GM04504 (cell line): ENCODE measurements around the gene FBXW2.
A peak's percentile ranks its signal among the peaks of the same experiment; 100 is the strongest.

Source experiments
- DNase-seq: peaks from one replicate; pipeline ENCODE4 v3.0.0-alpha.2; 2012; ENCODE audit warnings: low read depth

FBXW2 gene

DNA sequence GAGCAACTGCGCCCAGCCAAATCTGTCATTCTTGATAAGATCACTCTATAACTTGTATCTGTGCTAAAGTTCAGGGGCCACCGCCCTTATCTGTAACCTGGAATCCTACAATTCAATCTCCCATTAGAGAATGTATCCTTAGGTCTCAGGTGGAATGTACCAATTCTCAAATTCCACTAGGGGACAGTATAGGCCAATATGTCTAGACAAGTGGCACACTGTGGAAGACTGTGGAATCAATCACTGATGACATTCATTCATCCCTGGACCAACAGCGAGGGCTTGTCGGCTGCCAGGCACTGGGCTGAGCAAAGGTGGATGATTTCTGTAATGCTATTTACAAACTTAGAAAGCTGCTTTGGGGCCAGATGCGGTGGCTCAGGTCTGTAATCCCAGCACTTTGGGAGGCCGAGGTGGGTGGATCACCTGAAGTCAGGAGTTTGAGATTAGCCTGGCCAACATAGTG lies 50.2 kb downstream of the FBXW2 start:
- no peak for DNase-seq

DNA sequence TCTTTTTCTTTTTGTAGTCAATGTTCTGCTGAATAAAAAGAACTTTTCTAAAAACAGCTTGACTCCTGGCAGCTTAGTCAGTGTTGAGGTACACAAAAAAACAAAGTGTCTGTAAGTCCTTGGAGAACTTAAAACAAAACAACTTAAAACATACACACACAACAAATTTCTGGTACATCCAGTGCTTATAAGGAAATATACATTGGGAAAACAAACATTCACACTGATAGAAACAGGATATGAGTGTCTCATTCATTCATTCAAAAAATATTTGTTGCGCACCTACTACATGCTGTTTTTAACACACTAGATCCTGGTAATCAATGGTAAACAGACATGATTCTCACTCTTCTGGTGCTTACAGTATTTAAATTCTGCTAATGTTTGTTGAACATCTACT lies 51.5 kb downstream of the FBXW2 start:
- DNase-seq, result no peak

DNA sequence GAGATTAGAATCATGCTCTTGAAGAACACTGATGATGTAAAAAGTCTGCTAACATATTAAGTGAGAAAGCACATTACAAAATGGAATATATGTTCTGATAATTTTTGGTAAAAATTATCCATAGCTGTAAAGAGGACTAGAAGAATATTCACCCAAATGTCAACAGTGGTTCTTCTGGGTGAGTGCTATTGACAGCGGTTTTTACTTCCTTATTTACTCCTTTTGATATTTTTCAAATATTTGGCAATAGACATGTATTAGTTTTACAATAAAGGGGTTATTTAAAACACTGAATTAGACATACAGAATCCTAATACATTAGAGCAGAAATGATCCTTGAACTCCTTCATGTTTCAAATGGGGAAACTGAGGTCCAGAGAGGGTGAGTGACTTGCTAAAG lies 52.0 kb downstream of the FBXW2 start:
- DNase-seq, result no peak

DNA sequence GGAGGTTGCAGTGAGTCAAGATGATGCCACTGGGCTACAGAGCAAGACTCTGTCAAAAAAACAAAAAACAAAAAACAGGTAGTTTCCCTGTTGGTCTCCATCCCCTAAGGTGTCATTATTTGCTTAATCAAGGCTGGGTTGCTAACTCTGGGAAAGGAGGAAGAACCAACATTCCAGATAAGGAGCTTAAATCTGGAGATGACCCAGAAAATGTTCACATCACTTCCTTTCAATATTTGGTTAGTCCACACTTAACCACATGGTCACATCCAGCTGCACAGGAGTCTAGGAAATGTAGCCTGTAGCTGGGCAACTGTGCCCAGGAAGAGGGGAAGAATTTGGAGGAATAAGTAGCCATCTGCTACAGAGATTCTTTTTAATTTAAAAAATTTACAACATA lies 53.1 kb downstream of the FBXW2 start:
- no peak for DNase-seq

DNA sequence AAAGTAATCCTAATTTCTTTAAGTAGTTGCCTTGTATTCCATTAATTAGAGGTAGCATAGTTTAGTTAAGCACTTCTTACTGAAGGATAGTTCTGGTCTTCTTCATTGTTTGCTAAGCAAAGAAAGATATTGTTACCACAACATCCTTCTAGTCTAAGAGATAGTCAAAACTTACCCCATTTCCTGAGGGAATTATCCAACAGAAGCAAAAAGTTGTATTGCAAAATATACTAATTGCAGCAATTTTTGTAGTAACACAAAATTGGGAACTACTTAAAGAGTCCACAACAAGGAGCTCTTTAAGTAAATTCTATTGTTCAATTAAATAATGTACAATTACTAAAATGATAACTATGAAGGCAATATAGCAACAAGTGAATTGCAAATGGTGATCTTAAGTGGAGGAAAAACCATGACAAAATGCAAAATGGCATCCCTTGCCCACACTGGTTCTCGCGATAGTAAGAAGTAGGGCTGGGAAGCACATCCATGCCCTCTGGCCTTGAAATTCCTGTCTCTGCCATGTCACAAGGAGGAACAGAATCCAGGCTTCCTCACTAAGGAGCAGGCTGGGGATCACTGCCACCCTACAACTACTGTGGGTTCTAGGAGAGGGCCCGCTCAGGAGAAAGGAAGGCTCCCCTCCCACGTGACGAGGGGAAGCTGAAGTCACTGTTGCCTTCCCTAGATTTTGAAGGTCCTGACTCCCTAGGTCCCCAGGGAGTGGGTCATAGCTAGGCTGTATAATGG lies 55.6 kb downstream of the FBXW2 start:
- DNase-seq, result no peak

DNA sequence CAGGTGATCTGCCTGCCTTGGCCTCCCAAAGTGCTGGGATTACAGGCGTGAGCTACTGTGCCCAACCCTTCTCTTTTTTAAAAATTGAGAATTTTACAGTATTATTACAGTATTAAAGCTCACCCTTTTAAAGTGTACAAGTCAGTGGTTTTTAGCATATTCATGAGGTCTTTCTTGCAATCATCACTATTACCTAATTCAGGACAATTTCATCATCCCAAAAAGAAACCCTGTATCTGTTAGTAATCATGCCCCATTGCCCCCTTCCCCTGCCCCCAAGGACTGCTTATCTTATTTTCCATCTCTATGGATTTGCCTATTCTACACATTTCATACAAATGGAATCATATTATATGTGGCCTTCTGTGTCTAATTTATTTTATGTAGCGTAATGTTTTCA lies 56.3 kb downstream of the FBXW2 start:
- no peak for DNase-seq

DNA sequence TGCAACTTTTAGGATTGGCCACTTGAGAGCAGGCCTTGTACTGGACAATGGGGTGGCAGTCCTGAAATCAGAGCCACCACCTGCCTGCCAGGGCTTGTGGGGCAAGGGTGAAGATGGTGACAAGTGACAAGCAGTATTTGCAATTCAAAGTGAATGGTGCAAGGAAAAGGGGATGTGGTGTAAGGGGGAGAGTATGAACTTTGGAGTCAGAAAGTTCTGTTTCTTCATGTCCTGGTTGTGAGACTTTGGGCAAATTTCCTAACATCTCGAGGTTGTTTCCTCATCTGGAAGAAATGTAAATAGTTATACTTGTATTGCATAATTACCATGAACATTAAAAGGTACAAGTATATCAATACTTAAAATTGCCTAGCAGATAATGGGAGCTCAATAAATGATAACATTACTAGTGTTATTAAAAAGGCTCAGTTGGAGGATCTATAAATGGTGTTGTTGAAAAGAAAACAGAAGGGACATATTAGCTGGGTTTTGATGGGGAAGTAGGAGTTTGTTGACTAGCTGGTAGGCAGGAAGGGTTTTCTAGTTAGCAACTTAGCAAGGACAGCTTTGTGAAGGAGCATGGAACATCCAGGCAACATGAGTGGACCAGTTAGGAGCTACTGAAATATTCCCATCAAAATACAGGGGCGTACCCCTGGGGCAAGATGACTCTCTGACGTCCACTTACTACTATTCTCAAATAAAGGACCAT lies 57.6 kb downstream of the FBXW2 start:
- DNase-seq, result no peak

DNA sequence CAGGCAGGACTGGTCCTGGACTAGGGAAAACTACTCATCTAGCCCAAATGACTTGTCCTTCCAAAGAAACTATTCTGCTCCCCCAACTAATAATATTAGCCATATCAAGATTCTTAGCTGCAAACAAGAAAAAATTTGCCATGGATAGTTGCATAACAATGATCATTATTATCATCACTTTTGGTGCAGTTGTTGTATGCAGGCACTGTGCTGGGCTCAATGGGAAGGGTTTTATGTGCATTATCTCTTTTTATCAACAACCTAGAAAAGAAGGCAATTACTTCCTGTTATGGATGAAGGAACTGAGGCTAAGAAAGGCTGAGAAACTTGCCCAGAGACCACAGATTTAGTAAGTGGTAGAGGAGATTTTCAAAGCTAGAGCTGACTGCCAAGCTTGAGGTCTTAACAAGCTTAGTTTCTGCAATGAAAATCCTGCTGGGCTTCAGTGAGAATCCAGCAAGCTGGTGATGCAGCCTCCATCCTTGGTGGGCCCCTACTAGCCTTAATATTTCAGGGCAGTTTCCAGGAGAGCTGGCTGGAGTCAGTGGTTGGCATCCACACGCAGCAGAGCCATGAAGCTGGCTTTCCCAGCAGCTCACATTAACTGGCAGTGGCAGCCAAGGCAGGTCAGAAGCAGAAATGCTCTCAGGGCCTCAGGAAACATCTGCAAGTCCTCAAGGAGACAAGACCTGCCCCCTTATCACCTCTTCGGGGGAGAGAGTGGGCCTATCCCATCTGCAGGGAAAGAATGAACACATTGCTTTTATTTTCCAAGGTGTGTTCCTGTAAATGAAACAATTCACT lies 58.4 kb downstream of the FBXW2 start:
- DNase-seq, result no peak

DNA sequence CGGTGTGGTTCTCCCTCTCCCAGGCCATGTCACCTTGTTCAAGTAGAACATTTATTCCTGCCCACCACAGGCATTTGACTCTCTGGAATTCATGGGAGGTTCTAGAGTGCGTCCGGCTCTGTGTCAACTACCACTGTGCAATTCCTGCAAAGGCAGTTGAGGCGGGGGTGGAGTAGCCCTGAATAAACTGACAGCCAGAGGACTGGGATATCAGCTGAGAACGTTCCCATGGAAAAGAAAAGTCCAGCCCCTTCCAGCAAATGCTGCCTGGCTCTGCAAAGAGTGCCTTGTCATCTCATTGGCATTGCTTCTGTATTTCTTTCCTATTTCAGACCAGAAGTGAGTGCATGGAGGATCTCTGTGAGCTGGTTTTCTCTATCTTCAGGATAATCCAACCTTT lies 60.0 kb downstream of the FBXW2 start:
- no peak for DNase-seq

DNA sequence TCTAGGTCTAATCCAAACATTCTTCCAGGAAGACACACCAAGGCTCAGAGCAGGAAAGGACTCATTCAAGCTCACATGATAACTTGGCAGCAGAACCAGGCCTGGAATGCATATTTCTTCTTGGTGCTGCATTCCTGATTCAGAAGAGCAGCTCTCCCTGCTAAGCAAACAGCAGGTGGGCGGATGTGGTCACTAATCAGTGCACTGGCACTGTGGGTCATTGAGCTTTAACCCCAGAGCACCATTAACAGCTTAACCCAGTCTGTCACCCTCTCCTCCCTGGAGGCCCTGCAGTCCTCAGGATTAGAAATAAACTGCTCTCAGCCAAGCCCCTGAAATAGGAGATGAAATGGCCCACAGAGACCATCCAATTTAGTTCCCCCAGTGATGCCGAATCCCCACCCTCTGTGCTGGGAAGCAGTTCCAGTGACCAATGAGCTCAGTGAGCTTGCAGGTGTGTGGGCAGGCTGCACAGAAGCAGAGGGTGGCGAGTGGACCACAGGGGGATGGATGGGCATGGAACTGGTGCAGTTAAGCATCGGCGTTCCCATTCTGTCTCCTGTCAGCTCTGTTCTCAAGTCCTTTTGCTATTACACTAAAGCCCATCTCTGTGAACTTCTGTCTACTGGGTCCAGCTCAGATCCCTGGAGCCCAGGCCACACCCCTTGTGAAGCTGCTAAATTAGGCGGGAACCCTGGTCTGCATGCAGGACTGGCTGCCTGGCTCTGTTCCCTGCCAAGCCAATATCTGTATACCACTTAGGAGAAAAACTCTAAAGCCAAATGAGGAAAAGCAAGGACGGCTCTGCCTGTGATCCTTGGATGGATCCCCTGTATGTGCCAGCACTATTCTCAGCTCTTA lies 62.3 kb downstream of the FBXW2 start:
- DNase-seq, result peak; percentile 57

DNA sequence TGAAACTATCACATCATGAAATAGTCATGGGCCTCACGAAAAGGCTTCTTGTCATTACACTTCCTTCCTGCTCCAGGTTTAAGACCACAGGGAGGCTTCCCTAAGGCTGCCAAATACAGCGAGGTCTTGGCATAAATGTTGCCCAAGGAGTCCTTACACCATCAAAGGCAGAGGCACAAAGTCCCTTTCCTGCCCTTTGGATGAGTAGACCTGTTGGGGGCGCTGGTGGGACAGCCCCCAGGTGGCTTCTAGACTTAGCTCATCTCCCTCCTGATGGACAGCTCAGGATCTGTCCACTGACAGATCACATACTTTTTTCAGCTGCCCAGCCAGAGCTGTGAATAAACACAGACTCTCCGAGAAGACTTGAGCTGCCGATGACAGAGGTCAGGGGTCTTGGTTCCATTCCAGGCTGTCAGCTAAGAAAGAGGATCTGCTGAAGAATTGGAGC lies 63.4 kb downstream of the FBXW2 start:
- no peak for DNase-seq

DNA sequence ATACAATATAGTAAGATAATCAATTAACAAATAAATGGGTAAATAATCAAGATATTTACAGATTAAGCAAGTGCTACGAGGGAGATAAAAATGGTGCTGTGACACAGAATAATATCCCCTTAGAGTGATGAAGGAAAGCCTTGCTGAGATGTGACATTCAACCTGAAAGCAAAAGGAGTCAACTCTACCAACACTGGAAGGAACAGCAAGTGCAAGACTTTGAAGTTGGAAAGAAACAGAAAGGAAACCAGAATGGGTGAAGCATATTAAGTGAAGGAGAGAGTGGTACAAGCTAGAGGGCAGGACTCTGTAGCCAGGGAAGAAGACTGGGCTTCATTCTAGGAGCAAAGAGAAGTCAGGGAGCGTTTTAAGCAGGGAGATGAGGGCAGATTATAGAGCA lies 66.7 kb downstream of the FBXW2 start:
- no peak for DNase-seq

DNA sequence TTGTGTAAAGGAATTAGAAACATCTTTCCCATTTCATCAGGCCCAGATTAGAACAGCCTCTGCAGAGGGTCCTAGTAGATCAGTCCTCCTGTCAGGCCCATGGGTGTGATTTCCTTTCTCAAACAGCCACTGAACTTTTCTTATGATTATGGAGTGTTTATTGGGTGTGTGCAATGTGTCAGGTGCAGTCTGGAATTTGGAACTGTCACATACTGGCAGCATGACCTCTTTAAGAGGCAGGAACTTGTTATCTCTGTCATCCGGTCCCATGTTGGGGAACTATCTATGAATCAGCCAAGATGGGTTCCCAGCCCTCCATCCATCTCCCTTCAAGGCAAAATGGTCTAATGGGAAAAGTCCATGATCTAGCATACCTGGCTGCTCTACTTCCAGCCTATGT lies 67.3 kb downstream of the FBXW2 start:
- no peak for DNase-seq

DNA sequence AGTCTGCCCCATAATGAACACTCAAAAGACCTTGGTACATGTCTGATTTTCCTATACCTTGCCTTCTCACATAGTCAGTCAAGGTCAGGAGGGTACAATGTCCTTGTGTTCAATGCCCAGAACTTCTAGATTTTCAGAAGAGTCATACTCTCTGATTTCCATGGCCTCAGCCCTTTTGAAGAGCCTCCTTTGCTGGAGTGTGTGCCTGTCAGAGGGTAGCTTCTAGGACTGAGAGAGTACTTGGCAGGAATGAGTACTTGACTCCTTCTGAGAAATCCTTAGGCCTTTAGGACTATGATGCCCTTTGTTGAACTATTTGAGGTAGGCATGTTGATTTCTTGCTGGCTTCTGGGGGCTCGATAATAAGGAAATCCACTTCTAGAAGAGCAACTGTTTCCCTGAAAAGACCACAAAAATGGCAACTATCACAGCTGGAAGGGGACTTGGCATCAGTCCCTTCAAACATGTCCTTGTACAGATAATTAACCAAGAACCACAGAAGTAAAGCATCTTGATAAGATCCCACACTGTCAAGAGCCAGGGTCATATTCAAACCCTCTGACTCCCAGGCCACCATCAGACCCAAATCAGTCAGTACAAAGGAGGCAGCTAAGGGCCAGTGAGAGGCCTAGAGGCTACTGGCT lies 68.3 kb downstream of the FBXW2 start:
- DNase-seq, result no peak

DNA sequence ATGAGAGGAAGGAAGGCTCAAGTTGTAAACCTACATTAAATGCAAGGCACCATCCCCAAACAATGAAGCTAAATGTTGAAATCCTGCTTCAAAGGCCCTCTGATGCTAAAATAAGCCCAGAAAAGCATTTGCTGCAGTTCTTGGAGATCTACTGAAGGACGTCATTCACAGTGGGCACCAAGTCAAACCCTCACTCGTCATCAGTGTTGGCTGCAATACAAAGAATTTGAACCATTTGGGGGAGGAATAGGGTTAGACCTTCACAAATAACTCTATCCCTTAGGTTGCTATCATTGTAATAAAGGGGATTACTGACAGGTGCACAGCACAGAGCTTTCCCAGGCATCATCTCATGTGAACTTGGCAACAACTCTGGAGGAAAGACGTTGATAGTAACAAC lies 69.7 kb downstream of the FBXW2 start:
- DNase-seq, result no peak

DNA sequence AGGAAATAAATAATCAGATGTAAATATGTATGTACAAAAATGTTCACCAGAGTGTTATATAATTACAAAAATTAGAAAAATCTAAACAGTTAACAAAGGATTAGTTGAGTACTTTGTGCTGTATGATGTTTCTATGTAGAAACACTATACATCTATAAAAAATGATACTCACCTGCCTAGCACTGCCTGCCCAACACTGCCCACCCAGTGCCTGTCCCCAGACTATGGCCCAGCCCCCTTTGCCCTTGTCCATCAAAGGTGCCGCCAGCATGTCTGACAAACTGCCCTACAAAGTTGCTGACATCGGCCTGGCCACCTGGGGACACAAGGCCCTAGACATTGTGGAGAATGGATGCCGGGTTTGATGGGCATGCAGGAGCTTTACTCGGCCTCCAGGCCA lies 72.8 kb downstream of the FBXW2 start:
- DNase-seq, result no peak

DNA sequence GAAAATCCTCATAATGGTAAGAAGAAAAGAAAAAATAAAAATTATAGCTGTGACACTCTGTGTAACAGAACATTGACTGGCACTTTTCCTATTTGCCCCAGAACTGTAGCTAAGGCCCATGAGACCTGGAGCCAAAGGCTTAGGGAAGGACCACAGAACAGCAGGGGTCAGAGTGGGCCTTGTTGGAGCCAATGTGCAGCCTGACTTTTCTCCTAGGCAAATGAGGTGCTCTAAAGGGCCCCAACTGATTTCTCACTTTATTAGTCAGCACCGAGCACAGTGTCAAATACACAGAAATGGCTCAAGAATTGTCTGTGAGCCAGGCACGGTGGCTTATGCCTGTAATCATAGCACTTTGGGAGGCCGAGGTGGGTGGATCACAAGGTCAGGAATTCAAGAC lies 74.9 kb downstream of the FBXW2 start:
- DNase-seq, result no peak

DNA sequence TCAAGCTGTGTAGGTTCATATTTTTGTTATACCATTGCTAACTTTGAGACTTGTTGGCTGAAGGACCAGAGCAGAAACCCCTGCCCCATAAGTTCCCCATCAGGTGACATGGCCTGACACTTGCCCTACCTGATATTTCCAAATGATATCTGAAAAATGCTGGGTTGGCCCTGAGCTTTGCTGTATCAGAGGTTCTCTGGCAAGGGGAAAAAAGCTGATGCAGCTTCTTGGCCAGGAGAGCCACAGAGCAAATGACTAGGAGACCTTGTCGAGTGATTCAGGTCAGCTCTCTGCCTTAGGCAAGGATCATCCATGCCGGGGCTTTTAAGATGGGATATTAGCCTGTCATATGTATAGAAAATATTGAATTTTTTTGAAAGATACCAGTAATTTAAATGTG lies 76.0 kb downstream of the FBXW2 start:
- DNase-seq, result no peak

DNA sequence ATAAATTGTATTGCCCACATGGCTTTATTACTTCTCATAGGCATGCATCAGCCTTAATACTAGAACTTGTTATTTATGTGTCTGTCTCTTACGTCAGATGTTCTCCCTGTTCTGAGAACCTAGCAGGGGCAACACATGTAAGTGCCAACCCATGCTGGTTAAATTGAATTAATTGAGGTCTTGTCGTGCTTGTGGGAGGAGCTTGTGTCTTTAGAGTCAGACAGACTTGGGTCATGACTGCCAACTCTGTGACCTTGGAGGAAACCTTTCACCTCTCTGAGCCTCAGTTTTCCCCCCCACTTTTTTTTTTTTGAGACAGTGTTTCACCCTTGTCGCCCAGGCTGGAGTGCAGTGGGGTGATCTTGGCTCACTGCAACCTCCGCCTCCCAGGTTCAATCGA lies 76.7 kb downstream of the FBXW2 start:
- DNase-seq, result no peak

DNA sequence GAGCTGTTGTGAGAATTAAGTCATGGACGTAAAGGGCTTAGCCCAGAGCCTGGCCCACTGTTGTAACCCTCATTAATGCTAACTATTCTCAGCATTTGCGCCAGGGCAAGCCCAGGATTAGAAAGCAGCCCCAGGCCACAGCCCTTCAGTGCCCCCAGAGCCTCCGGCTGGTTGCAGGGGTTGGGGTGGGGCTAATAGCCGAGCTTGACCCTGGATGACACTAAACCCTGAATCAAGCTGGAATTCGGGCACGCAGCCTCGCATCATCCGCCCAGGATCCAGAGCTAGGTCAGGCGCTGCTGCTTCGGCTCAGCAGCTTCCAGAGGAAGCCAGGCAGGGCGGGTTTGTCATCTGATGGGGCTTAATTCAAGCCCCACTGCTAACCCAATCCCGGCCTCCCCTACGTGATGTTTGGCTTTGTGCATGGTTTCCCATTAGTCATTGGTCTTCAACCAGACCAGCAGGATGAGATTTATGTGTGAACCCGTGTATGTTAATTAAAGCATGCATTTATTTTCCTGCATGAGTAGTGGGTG lies 77.8 kb downstream of the FBXW2 start:
- no peak for DNase-seq

DNA sequence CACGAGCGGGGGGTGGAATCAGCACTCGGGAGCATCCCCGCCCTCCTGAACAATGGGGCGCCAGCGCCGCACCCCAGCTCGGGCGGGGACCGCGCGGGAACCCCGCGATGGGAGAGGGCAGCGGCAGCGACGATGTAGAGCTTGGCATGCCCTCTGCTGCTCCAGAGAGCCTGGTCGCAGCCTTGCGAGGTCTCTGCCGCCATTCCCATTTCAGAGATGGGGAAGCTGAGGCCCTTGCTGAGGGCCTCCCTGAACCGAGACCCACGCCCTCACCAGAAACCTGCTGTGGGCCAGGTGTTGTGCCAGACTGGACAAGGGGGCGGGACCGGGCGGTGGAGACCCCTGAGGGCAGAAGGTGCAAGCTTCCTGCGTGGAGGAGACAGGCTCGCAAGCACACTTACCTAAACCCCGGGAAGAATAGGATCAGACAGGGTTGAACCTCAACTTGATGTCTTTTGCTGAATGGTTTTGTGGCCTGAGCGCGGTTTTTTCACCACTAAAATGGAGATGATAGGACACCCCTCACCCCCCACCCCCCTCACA lies 78.3 kb downstream of the FBXW2 start:
- no peak for DNase-seq
